HG03175 (cell line): Measurements from ENCODE around the gene RRAD.

Source experiments
- ATAC-seq: cut with Tn5 transposase; IDR thresholded peaks from one replicate; pipeline ENCODE4 v1.9.1; 2021; ENCODE audit warnings: mild to moderate bottlenecking, moderate library complexity; ENCODE audit not compliant: unreplicated experiment

Gene RRAD

DNA sequence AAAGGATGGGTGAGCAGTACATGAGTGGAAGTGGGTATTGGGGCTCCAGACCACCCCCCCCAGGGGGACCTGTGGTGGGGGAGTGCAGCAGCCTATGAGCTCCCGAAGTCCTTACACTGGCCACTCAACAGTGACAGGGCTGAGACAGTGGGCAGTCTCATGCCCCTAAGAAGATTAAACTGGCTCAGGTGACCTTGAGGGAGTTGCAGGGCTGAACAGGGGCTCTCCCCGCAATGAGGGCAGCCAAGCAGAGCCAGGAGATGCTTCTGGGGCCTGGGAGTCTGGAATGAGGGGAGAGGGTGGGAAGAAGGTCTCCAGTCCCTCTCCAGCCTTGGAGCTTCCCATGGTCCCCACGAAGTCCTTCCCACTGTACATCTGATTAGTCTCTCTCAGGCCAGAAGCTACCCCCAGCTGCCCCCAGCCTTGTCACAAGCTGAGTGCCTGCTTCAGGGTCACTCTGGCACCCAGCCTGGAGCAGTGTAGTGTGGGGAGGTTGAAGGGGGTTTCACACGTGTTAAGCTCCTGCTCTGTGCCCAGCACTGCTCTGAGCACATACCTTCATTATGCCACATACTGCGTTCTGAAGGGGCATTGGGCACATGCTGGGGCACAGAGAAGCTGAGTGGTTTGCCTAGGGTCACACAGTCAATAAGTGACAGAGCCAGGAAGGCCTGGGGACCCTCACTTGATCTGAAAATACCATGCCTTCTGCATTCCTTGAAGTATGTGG lies 5.6 kb downstream of the RRAD start:
- ATAC-seq = no peak

DNA sequence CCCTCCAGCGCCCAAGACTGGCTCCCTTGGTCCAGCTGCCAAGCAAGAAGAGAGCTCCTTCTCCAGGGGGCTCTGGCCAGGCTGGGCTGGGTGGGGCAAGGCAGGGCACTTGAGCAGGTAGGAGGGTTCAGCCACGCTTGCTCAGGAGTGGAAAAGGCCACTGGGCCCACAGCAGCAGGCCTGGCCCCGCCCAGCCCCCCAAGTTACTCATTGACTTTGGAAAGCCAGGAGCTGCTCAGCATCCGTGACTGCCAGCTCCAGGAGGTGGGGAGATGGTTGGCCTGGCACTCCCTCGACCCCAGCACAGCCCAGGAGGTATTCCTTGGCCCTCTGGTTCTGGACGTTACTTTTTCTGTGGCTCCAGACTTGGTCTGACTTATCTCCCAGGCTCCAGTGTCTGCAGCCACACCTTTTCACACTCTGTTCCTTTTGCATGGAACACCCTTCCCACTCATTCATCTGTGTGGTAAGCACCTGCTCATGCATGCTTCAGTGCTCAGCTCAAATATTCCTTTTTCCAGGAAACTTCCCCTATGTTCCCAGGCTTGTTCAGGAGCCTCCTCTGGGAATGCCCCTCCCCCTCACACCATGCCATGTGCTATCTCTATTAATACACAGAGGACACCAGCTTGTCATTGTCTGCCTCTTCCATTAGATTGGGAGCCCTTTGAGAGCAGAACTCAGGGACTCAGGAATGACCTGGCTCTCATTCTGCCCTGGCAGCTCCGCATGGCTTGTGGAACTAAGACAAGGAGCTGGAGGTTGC lies 6.3 kb downstream of the RRAD start, which contains the start of gene CDH16:
Gene CDH16 (minus strand): TSS at position 83 of the 766 bp plus-strand sequence. CDS start 820 bp downstream, outside the sequence.
- no peak for ATAC-seq

DNA sequence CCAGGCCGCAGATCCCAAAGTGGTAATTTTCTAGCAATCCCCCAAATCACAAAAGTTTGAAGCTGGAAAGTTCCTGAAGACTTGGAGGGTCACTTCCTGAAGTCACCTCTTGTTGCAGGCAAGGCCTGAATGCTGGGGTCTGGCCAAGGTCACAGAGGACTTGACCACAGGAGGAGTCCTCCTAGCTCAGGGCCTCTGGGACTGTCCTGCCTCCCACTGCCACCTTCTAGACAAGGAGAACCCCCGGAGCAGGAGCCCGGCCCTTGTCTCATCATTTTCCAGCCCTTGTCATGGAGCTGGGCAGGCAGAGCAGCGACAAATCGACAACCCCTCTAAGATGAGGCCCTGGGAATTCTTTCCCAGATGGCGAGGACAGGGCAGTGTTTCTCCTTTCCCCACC lies 7.0 kb downstream of the RRAD start:
- ATAC-seq = no peak

- no peak for ATAC-seq
Measured at GRCh38 chr16:66917741-66918140, 7.6 kb downstream of the RRAD start.

- ATAC-seq = no peak
Measured at GRCh38 chr16:66916518-66916917, 8.8 kb downstream of the RRAD start.

DNA sequence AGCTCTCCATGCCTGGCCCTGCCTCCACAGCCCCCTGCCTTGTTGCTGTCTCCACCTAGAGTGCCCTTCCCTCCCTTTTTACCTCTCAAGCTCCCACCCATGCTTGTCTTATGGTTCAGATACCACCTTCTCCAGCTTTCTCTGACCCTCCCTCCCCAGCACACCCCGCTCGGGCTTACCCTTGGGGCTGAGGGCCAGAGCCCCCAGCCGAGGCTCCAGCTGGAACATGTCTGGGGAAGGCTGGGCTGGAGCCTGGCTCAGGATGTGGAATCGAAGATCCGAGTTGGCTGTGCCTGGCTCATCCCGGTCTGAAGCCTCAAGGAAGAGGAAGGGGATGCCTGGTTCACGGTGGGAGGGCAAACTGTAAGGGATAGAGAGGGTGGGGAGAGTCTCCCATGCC lies 10.3 kb downstream of the RRAD start:
- no peak for ATAC-seq

DNA sequence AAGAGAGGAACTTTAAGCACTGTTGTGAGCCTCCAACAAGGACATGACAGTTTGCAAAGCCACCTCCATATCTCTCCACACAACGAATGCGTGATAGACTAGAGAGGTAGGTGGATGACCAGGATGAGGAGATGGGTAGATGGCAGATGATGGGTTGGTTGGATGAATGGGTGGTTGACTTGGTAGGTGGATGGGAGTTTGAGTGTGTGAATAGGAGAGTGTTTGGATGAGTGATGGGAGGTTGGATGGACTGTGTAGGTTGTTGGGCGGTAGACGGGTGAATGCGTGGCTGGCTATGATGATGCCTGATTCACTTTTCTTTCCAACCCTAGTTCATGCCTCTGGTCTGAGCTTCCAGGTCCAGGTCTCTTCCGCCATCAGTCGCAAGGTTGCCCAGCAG lies 10.8 kb downstream of the RRAD start:
- ATAC-seq = no peak

- no peak for ATAC-seq
Measured at GRCh38 chr16:66913711-66914110, 11.6 kb downstream of the RRAD start.

DNA sequence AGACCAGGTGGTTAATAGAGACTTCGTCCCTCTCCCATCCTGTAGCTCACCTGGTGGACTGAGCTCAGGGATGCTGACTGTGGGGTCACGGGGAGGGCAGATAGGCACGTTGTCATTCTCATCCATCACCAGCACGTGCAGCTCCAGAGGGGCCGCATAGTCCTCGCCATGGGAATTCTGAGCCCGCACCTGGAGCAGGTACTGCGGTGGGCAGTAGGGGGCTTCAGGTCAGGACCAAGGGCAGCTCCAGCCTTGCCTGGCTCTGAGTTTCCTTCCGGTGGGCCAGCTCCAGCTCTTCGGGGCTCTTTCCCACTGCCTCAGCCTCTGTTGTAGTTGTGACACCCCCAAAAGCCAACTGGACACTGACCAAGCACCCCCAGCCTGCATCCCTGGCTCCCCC lies 12.3 kb downstream of the RRAD start:
- ATAC-seq = no peak

- ATAC-seq = no peak
Measured at GRCh38 chr16:66911801-66912200, 13.5 kb downstream of the RRAD start.

- ATAC-seq = no peak
Measured at GRCh38 chr16:66911112-66911511, 14.2 kb downstream of the RRAD start.

DNA sequence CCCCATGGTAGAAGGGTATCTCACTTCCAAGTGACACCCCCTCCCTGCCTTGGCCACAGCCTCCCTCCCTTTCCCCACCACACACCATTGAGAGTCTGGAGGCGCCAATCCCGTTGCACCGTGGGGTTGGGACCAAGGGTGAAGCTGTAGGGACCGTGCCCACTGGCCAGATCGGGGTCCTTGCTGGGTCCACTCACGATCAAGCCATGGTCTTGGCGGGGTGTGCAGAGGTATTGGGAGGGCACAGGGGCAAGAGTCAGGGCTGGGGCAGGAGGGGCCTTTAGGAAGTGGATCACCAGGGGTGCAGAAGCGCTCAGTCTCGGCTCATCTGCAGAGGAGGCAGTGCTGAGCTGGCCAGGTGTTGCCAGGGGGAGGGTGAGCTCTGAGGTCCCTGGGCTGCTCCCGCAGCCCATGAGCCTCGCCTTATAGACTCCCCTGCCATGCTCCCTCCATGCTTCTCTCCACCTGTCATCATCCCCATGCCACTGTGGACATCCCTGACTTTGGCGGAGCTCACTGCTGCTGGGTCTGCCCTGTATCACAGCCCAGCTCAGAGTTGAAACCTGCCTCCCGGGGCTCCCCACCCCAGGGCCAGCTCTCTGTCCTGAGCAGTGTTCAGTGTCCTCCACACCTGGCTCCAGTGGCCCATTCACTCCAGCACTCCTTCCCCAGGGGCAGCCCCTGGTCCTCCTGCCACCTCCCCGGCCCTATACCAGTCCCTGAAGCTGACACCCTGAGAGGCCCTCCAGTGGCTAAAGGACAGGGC lies 15.0 kb downstream of the RRAD start:
- ATAC-seq = no peak

GRCh38 chr16:66908762-66909559 lies 16.4 kb downstream of the RRAD start:
- no peak for ATAC-seq

DNA sequence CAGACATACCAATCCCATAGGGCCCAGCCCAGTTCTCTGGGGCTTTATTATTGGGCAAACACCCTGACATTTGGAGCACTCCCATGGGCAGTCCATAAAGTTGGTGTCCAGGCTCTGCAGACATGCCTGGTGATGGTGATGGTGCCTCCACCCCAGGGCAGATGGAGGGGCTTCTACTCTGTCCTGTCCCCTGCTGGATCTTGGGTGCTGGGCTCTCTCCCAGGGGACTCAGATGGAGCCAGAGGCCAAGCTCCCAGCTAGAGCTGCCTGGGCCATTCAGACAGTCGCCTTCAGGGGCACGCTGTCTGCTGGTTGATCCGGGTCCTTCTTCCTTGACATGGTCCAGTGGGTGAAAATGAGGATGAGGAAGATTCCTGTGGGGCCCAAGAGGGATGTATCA lies 17.2 kb downstream of the RRAD start:
- ATAC-seq = no peak

DNA sequence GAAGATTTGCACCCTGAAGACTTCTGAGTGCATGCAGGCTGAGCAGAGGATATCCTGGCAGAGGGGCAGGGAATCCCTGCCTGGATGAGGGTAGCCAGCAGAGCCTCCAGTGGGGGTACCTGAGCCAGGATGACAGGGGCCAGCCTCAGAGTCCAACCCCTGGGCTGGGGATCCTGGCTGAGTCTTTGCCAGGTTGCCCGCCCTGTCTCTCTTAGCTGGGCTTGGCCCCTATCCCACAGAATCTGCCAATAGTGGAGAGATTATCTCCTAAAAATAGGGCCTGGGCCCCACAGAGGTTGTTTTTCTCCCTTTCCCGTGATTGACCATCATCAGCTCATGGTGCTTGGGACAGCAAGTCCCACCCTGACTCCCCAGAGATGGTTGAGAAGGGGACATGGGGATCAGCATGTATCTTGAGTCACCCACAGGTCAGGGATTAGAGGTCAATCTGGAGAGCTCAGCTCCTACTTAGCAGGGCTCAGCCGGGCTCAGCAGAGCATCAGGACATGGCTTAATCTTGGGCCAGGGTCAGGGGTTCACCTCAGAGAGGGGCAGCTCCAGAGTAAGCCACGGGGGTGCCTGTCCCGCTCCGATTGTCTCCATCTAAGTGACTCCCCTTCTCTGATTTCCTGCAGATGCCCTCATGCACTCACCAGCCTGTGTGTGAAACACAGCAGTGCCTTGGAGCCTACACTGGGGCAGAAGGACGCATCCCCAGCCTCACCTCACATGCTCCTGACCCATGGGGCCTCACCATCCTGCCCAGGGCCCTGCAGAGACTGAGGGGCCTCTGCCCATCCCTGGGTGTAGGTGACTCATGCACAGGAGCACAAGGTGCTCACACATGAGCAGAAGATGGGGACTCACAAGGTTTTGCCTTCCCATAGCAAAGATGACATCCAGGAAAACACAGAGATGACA lies 18.2 kb downstream of the RRAD start:
- ATAC-seq = no peak

- ATAC-seq = no peak
Measured at GRCh38 chr16:66905633-66906539, 19.4 kb downstream of the RRAD start.

DNA sequence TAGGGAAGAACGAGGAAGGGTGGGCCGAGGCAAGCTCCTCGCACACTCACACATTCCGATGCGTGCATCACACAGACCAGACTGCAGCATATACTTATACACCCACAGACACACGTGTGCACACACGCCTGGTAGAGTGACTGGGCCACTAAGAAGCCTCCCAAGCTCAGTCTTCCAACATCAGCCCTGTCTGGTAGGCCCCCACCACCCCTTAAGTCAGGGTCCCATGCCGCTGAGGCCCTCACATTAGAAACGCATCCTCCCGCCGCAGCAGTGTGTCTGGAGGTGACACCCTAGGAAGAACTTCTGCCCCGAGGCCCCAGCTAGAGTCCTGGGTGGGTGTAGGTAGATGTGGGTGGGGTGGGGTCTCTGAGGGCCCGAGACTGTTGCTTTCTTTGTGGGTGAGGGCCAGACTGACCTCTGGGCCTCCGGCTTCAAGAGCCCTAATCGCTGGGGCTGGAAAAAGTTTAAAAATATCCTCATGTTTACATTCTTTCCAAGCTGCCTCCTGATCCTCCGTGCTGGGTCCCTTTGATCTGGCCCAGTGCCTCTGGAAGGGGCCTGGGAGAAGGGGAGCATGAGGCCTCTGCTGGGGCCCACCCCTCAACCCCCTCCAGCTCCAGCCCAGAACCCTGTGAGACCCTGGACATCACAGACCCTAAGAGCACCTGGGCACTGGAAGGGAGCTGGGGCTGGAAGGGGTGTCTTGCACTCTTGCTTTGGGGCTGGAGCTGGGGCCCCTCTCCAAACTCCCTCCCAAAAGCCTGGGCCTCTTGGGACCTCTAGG lies 20.3 kb downstream of the RRAD start:
- ATAC-seq = no peak

GRCh38 chr16:66904428-66904845 lies 20.9 kb downstream of the RRAD start:
- no peak for ATAC-seq
